GM19463 (cell line): ENCODE measurements around the gene NYAP2.

ENCODE experiments used
- ATAC-seq: cut with Tn5 transposase; IDR thresholded peaks from one replicate; pipeline ENCODE4 v1.9.1; 2021; ENCODE audit warnings: mild to moderate bottlenecking, moderate library complexity; ENCODE audit not compliant: unreplicated experiment

Gene NYAP2

GRCh38 chr2:225536036-225536435, 136.5 kb downstream of the NYAP2 start:
- no peak for ATAC-seq

- ATAC-seq, result no peak
These were observed 144.1 kb downstream of the NYAP2 start for GRCh38 chr2:225543626-225544025.

GRCh38 chr2:225556461-225556860, 157.0 kb downstream of the NYAP2 start:
- no peak for ATAC-seq

GRCh38 chr2:225558399-225559071, 159.0 kb downstream of the NYAP2 start:
- ATAC-seq, result no peak

- no peak for ATAC-seq
These were observed 159.5 kb downstream of the NYAP2 start for GRCh38 chr2:225559072-225559415.

GRCh38 chr2:225566798-225567197, 167.3 kb downstream of the NYAP2 start:
- ATAC-seq, result no peak

- no peak for ATAC-seq
These were observed 170.5 kb downstream of the NYAP2 start for GRCh38 chr2:225569995-225570394.

GRCh38 chr2:225573603-225574002, 174.1 kb downstream of the NYAP2 start:
- no peak for ATAC-seq

GRCh38 chr2:225574582-225575138, 175.2 kb downstream of the NYAP2 start:
- no peak for ATAC-seq

GRCh38 chr2:225581135-225581534, 181.6 kb downstream of the NYAP2 start:
- no peak for ATAC-seq

- ATAC-seq, result no peak
These were observed 182.4 kb downstream of the NYAP2 start for GRCh38 chr2:225581906-225582305.

GRCh38 chr2:225582355-225583116, 183.0 kb downstream of the NYAP2 start:
- ATAC-seq, result no peak

- no peak for ATAC-seq
These were observed 185.3 kb downstream of the NYAP2 start for GRCh38 chr2:225584796-225585195.

GRCh38 chr2:225590932-225591331, 191.4 kb downstream of the NYAP2 start:
- ATAC-seq, result no peak

- no peak for ATAC-seq
These were observed 198.4 kb downstream of the NYAP2 start for GRCh38 chr2:225597911-225598310.

- ATAC-seq, result no peak
These were observed 198.9 kb downstream of the NYAP2 start for GRCh38 chr2:225598426-225598825.

- no peak for ATAC-seq
These were observed 199.4 kb downstream of the NYAP2 start for GRCh38 chr2:225598897-225599296.

GRCh38 chr2:225599856-225600255, 200.3 kb downstream of the NYAP2 start:
- no peak for ATAC-seq

GRCh38 chr2:225600444-225600843, 200.9 kb downstream of the NYAP2 start:
- ATAC-seq, result no peak

GRCh38 chr2:225600865-225601264, 201.4 kb downstream of the NYAP2 start:
- no peak for ATAC-seq

GRCh38 chr2:225602205-225602604, 202.7 kb downstream of the NYAP2 start:
- ATAC-seq, result no peak

- ATAC-seq, result no peak
These were observed 208.6 kb downstream of the NYAP2 start for GRCh38 chr2:225608136-225608535.
